Measurements from ENCODE around the gene SRPK2.

DNA sequence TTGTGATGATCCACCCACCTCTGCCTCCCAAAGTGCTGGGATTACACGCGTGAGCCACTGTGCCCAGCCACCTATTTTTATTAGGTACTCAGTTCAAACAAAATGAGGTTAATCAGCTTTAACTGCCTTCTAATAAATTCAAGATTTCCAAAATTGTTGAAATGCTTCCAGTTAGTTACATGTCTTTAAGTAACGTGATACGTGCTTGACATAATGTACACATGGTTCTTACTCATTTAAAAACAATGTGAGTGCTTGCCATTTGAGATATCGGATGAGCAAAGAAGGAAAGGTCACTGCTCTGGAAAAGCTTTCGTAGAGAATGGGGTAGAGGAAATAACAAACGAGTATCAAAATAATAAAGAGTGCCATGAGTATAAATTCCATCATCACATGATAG, 291.1 kb downstream of the SRPK2 start:
- TF ChIP-seq, protein P1, sequence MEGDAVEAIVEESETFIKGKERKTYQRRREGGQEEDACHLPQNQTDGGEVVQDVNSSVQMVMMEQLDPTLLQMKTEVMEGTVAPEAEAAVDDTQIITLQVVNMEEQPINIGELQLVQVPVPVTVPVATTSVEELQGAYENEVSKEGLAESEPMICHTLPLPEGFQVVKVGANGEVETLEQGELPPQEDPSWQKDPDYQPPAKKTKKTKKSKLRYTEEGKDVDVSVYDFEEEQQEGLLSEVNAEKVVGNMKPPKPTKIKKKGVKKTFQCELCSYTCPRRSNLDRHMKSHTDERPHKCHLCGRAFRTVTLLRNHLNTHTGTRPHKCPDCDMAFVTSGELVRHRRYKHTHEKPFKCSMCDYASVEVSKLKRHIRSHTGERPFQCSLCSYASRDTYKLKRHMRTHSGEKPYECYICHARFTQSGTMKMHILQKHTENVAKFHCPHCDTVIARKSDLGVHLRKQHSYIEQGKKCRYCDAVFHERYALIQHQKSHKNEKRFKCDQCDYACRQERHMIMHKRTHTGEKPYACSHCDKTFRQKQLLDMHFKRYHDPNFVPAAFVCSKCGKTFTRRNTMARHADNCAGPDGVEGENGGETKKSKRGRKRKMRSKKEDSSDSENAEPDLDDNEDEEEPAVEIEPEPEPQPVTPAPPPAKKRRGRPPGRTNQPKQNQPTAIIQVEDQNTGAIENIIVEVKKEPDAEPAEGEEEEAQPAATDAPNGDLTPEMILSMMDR (IDR thresholded peaks at IDR 0.05; ENCODE audit: low read length) = no peak
- no peak for TF ChIP-seq EZH2 (IDR thresholded peaks at IDR 0.05; ENCODE audit: borderline replicate concordance, low read length)

Data from OCI-LY1 (cell line).